DOHH2 (cell line): ENCODE measurements around the gene SLC8B1.

Experiments
- EZH2phosphoT487 ChIP-seq: fragments of 200-600 bp; sonication (generic); IDR thresholded peaks from 2 replicates; pipeline ENCODE4 v1.6.1; 2017; ENCODE audit warnings: borderline replicate concordance, mild to moderate bottlenecking, antibody characterized with exemption, low read length, moderate library complexity, mixed read lengths
- TF ChIP-seq, protein P1 (sequence below): fragments of 200-600 bp; sonication (generic); IDR thresholded peaks from one replicate; pipeline ENCODE4 v1.5.1; 2014; ENCODE audit warnings: antibody characterized with exemption, mild to moderate bottlenecking, low read depth, low read length; ENCODE audit not compliant: poor library complexity, severe bottlenecking

DNA sequence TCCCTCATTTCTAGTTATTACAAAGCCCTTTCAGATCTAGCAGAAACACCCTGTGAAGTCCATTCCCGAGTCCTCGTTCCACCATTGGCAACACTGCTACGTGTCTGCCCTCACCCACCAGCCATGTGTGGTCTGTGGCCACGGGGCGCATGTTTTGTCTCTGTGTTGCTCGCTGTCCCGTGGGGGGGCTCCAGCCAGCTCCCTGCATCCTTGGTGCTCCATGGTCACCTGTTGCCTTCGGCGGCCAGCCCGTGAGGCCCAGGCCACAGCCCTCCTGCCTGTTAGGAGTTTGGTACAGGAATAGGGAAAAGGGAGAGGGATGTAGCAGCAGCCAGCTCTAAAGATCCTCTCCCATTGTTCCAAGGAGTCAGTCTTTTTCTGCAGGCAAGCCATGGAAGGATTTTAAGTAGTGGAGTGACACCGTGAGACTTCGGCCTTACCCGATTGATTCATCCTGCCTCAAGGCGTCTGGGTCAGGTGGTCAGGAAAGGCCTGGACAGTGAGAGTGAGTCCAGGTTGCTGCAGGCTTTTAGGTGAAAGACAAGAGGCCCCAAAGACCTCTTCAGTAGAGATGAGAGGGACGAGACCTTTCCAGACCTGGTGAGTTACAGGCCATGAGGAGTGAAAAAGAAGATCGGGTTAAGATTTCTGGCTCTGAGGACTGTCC is 83.4 kb downstream of the SLC8B1 start:
- TF ChIP-seq, protein P1, sequence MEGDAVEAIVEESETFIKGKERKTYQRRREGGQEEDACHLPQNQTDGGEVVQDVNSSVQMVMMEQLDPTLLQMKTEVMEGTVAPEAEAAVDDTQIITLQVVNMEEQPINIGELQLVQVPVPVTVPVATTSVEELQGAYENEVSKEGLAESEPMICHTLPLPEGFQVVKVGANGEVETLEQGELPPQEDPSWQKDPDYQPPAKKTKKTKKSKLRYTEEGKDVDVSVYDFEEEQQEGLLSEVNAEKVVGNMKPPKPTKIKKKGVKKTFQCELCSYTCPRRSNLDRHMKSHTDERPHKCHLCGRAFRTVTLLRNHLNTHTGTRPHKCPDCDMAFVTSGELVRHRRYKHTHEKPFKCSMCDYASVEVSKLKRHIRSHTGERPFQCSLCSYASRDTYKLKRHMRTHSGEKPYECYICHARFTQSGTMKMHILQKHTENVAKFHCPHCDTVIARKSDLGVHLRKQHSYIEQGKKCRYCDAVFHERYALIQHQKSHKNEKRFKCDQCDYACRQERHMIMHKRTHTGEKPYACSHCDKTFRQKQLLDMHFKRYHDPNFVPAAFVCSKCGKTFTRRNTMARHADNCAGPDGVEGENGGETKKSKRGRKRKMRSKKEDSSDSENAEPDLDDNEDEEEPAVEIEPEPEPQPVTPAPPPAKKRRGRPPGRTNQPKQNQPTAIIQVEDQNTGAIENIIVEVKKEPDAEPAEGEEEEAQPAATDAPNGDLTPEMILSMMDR: no peak
- TF ChIP-seq EZH2phosphoT487: no peak
